Measurements from ENCODE around the gene CIPC. TPM values are rescaled to one million over a fixed set of nuclear protein-coding genes. Genes with fewer than 3 reads are reported as not detected.
A peak's percentile ranks its signal among the peaks of the same experiment; 100 is the strongest.

CIPC gene
- total RNA-seq, 1 donor from 2014 or later = 9.7 TPM

DNA sequence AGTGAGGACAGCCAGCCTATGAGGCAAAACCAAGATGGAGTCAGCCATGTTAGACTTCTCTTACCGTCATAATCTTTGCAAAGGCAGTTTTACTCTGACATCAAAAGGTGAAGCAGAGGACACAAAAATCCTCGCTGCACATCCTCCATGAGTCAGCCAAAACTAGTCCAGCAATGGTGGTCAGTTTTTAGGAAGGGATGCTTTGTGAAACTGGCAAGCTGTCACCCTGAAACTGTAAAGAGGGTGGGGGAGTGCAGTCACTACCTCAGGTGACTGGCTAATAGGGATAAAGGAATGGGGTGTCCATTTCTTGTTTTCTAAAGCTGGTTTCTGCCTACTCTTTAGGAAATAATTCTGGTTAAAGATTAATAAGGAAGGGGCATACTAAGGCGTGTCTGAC, 5.4 kb upstream of the CIPC start:
- Histone ChIP-seq H3K4me3 (ENCODE audit: low read depth, low read length) (no peak overlapping the region), H3K36me3 (ENCODE audit: control insufficient read depth, insufficient read depth, low read length) (no peaks in the 10 kb centered on the region), H3K27me3 (ENCODE audit: control insufficient read depth, insufficient read depth, low read length) (no peaks in the 10 kb centered on the region)
- DNase-seq (ENCODE audit: low read depth) (no peak), FAIRE-seq (no peak)
- TF ChIP-seq CTCF (IDR thresholded peaks at IDR 0.05; ENCODE audit: insufficient read depth, low read length, severe bottlenecking) = no peak

GRCh38 chr14:77094672-77095284, 3.3 kb upstream of the CIPC start:
- DNase-seq (ENCODE audit: low read depth) (peak; percentile 70), FAIRE-seq (no peak)
- TF ChIP-seq CTCF (IDR thresholded peaks at IDR 0.05; ENCODE audit: insufficient read depth, low read length, severe bottlenecking) = peak; percentile 79
- H3K36me3 ChIP-seq (ENCODE audit: control insufficient read depth, insufficient read depth, low read length) = no peaks in the 10 kb centered on the region
- no peak overlapping the region for H3K4me3 ChIP-seq (ENCODE audit: low read depth, low read length)
- no peaks in the 10 kb centered on the region for H3K27me3 ChIP-seq (ENCODE audit: control insufficient read depth, insufficient read depth, low read length)

- DNase-seq (ENCODE audit: low read depth) (peak; percentile 41), FAIRE-seq (no peak)
- Histone ChIP-seq H3K36me3 (ENCODE audit: control insufficient read depth, insufficient read depth, low read length) (no peaks in the 10 kb centered on the region), H3K27me3 (ENCODE audit: control insufficient read depth, insufficient read depth, low read length) (no peaks in the 10 kb centered on the region), H3K4me3 (ENCODE audit: low read depth, low read length) (peak overlapping the region; percentile 62)
- no peak for TF ChIP-seq CTCF (IDR thresholded peaks at IDR 0.05; ENCODE audit: insufficient read depth, low read length, severe bottlenecking)
Observed at GRCh38 chr14:77097006-77097699, 905 bp upstream of the CIPC start.

DNA sequence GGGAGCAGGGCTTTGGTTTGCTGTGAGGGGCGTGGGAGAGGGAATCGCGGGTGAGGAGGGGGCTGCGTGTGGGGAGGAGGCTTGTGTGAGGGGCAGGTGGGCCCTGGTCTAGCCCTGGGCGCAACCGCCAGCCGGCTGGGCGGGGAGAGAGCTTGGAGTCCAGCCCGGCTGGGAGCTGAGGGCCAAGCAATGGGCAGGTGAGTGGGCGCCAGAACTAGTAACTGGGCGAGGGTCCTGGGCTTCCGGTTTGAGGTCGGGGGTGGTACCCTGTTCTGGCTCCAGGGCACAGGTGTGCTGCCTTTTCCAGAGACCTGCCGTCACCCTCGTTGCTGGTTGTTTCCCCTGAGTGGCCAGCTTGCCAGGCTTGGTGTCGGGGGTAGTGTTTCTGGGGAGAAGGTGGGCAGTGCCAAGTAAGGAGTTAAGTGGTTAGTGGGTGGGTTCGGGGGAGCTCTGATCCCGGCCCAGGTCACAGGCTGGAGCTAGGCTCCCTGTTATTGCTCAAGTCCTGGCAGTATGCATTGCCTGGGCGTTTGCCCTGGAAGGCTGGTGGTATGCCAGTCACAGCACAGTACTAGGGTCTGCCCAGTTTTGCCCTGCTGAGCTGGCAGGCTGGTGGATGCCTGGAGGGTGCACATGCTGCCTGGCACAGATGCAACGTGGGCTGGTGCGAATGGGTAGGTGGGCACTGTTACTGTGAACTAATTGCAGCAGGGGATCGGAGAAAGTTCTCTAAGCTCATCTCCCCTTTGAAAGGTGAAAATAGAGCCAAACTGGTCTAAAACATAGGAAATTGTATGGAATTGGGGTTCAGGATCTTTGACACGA, 683 bp downstream of the CIPC start:
- FAIRE-seq = no peak
- TF ChIP-seq CTCF (IDR thresholded peaks at IDR 0.05; ENCODE audit: insufficient read depth, low read length, severe bottlenecking) = no peak
- Histone ChIP-seq H3K27me3 (ENCODE audit: control insufficient read depth, insufficient read depth, low read length) (no peaks in the 10 kb centered on the region), H3K36me3 (ENCODE audit: control insufficient read depth, insufficient read depth, low read length) (no peaks in the 10 kb centered on the region), H3K4me3 (ENCODE audit: low read depth, low read length) (peak overlapping the region; percentile 88)
- no peak for DNase-seq (ENCODE audit: low read depth)

GRCh38 chr14:77099425-77100167, 1.5 kb downstream of the CIPC start:
- Histone ChIP-seq H3K27me3 (ENCODE audit: control insufficient read depth, insufficient read depth, low read length) (no peaks in the 10 kb centered on the region), H3K4me3 (ENCODE audit: low read depth, low read length) (no peak overlapping the region), H3K36me3 (ENCODE audit: control insufficient read depth, insufficient read depth, low read length) (peaks cover 3% of the 10 kb centered on the region)
- FAIRE-seq (no peak), DNase-seq (ENCODE audit: low read depth) (peak; percentile 40)
- no peak for TF ChIP-seq CTCF (IDR thresholded peaks at IDR 0.05; ENCODE audit: insufficient read depth, low read length, severe bottlenecking)

Data from bronchial epithelial cell (primary cell).